GM18909 (cell line): ENCODE results near the gene TNRC18.

ENCODE experiments used
- ATAC-seq: cut with Tn5 transposase; IDR thresholded peaks from one replicate; pipeline ENCODE4 v1.9.1; 2021; ENCODE audit warnings: mild to moderate bottlenecking; ENCODE audit not compliant: unreplicated experiment, poor library complexity

TNRC18 gene

GRCh38 chr7:5356751-5357119 is 66.9 kb downstream of the TNRC18 start:
- ATAC-seq: no peak

- no peak for ATAC-seq
Measured at GRCh38 chr7:5354460-5355232, 69.0 kb downstream of the TNRC18 start.

DNA sequence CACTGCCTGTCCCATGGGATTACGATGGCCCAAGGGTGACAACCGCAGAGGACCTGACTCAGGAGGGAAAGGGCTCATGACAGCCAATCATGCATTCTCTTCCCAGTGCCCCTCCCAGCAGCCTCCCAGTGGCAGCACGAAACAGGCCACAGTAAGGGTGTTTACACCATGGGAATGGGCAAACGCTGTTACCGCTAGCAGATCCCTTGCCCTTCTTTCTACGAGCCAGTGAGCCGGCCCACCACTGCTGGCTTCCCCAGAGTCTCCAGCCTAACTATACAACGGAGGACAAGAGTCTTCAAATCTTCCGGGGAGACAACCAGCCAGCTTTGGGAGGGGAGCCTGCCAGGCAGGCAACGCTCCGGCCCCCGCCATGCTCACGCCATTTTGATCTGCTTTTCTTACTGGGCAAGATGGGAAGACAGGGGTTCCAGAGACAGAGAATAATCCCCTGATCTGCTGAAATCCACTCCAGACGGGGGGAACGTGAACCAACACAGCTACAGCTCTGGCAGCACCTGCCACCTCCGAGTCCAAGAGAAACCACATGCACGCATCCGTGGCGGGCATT is 71.1 kb downstream of the TNRC18 start:
- ATAC-seq: no peak

DNA sequence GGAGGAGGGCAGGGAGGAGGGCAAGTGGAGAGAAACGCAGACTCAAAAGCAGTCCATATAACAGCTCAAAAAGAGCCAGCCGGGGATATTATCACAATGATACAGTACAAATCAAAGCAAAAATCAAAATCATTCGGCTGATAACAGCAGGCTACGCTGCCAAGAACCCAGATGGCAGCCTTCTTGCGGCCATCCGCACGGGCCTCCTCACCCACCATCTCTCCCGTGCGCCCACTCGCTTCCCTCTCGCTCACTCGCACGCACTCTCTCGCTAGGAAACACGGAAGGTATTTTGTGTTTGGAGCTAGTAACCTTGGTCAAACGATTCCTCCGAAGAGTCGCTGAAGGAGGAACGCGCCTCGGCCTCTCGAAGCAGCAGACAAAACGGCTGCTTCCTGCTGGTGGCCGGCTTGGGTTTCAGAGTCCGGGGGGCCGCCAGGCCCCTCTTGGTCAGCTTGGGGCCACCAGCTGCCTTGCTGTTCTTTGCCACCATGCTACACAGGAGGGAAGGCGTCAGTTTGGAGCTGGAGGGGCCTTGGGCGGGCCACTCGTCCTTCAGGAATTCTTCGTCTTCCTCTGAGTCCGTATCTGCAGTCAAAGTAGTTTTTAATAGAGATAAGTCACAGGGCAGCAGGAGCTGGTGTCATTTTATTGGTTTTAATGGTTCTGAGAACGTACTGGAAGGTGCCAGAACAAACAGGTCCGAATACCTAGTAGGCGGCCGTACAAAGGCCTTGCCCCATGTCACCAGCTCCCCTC is 71.9 kb downstream of the TNRC18 start:
- no peak for ATAC-seq

DNA sequence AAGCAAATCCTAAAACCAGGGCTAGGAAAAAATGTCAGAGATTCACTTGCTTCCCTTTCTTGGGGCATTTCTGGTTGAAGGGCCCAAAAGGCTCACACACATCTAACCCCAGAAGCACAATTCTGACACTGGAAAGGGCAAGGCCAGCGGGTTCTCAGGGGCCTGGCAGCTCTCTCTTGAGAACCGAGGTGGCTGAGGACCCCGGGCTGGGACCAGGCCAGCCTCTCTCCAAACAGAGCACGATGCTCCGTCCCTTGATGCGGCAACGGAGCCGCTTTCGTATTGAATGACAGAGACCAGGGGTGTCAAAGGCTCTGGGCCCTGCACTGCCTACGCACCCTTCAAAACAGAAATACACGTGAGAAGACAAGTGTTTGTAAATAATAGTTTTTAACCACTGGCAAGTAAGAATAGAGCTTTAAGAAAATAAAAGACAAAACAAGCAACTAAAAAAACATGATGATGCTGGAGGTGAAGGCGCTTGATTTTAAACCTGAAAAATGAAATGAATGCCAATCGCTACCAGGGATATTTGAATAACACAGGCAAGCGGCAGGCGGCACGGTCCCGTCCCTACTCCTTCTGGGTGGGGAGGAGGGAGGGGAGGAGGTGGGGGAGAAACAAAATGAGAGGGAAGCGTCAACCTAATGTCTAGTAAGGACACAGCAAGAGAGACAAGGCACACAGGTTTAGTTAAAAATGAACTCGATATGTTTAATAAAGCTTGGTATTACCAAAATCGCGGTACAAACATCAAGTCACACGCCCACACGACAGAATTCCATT is 72.8 kb downstream of the TNRC18 start:
- ATAC-seq: no peak

DNA sequence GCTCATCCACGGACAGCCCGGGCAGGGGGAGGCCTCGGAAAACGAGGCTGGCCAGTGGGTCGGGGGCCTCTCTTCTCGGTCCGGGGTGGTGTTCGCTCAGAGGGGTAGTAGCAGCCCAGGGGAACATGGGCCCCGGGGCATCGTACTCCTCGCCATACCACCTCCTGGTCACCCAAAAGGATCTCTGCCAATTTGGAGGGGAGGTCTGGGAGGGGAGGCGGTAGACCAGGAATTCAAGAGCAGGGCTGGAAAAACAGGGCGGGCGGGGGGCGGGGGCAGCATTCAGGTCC is 73.5 kb downstream of the TNRC18 start:
- ATAC-seq: no peak

- no peak for ATAC-seq
Measured at GRCh38 chr7:5349437-5350173, 74.0 kb downstream of the TNRC18 start.

DNA sequence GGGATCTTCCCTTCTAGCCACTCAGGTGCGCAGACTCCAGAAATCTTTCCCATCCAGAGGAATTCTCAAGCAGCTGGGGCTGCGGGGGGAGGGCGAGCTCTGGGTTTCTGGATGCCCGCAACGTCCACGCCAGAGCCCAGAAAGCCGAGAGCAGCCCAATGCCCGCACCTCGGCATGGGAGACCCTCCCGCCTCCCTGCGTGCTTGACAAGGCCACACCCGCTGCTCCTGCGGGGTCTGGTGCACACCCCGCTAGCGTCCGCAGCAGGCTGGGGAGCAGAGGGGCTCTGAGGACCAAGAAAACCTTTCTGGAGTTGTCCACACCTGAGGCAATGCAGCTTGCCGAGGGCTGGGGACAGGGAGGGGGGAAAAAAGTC is 74.6 kb downstream of the TNRC18 start:
- no peak for ATAC-seq

GRCh38 chr7:5348134-5349004 is 75.3 kb downstream of the TNRC18 start:
- ATAC-seq: no peak

DNA sequence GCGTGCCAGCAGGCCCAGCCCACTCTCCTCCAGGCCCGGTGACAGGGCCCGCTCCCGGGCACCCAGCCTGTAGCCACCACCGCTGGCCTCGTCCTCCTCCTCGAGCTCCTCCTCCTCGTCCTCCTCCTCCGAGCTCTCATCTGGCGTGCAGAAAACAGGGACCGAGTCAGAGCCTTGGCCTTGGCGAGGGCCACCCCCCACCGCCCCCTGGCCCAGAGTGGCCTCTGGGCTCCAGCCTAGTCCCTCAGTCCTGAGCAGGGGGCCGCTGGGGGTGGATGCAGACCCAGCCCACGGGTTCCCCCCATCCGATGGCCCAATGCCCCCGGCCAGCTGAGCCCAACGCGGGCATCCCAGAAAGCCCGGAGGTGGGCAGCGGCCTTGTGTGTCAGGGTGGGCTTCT is 78.0 kb downstream of the TNRC18 start:
- ATAC-seq: no peak

DNA sequence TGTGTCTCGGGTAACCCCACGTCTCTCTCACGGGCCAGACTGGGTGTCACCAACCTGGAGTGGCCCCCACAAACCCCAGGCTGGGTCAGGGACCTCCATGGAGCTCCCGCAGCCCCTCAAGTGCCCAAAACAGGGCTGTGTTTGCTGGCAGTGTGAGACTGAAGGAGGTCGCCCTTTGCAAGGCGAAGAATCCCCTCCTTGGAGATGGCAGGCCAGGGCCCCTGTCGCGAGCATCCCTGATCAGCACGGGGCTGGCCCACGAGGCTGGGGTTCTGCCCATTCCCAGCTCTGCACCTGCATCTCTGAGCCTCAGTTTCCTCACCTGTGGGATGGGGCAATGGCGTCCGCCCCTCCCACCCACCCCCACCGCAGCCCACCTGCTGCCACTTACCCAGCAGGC is 78.5 kb downstream of the TNRC18 start:
- no peak for ATAC-seq

GRCh38 chr7:5344342-5344741 is 79.3 kb downstream of the TNRC18 start:
- ATAC-seq: no peak

GRCh38 chr7:5343884-5344283 is 79.8 kb downstream of the TNRC18 start:
- no peak for ATAC-seq

DNA sequence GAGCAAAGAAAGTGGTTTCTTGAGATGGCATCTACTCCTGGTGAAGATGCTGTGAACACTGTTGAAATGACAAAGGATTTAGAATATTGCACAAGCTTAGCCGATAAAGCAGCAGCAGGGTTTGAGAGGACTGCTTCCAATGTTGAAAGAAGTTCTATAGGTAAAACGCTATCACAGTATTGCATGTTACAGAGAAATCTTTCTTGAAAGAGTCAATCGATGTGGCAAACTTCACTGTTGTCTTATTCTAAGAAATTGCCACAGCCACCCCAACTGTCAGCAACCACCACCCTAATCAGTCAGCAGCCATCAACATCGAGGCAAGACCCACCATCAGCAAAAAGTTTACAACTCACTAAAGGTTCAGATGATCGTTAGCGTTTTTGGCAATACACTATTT is 81.0 kb downstream of the TNRC18 start:
- no peak for ATAC-seq

DNA sequence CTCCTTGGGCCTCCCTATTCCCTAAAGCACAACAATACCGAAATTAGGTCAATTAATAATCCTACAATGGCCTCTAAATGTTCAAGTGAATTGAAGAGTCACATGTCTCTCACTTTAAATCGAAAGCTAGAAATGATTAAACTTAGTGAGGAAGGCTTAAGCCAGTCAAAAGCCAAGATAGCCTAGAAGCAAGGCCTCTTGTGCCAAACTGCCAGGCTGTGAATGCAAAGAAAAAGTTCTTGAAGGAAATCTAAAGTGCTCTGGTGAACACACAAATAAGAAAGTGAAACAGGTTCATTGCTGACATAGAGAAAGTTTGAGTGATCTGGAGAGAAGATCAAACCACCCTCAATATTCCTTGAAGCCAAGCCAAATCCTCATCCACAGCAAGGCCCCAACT is 83.7 kb downstream of the TNRC18 start:
- ATAC-seq: no peak

DNA sequence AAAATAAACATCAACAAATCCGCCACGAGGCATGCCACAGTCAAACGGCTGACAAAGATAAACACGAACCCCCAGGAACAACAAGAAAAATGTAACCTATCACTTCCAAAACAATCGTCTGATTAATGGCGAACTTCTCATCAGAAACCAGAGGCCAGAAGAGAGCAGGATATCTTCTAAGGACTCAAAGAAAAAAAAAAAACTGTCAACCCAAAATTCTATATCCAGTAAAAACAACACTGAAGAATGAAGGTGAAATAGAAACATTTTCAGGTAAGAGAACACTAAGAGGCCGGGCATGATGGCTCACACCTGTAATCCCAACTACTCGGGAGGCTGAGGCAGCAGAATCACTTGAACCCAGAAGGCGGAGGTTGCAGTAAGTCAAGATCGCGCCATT is 86.6 kb downstream of the TNRC18 start:
- no peak for ATAC-seq

GRCh38 chr7:5334671-5335070 is 89.0 kb downstream of the TNRC18 start:
- ATAC-seq: no peak

DNA sequence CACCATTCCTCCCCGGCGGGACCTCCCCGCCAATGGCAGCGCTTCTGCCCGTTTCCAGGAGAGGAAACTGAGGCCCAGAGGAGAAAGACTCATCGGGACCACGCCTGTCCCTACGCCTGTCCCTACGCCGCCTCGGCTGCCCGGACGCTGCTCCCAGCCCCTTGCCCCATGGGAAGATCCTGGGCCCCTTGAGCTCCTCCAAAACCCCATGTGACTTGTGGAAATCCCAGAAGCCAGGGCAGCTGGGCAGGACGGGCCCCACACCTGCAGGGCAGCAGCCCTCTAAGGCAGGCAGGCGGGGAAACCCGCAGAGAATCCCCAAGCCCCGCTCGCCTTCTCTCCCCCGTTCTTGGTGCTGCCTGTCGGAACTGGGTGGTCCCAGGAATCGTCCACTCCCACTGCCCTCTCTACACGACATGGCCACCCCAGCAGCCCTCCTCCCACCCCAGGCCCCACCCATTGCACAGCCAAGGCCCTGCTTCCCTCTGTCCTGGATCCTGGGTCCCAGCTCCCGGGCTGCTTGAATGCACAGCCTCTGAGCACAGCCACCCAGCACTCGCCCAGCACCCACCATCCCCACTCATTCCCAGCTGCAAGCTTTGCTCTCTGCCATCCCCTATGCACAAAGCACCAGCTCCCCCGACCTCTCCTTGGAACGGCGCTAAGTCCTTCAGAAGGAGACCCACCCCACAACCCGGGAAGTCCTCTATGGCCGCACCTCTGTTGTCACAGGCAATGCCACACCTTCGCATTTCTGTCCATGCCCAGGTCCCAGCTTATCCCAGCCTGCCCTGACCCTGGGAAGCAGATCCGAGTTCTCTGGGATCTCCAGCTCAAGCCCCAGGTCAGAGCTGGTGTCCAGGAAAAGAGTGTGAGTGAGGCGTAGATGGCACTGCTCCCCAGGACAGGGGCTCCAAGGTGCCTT is 90.3 kb downstream of the TNRC18 start:
- no peak for ATAC-seq
